Subcutaneous adipose tissue (tissue), 4 donors: ENCODE results near the gene DCTN4. TPM values are rescaled to one million over a fixed set of nuclear protein-coding genes. Genes with fewer than 3 reads are reported as not detected.

Source experiments
- CTCF ChIP-seq: fragments of 450-650 bp; IDR thresholded peaks from one replicate; pipeline ENCODE4 v1.5.1; 2016; ENCODE audit warnings: low read depth, mild to moderate bottlenecking, control low read depth, antibody characterized with exemption, moderate library complexity
- total RNA-seq, 4 donors: library from RNA; depleted of rRNA; stranded (reverse); fragments of >200 nt; gene quantifications; one replicate each; pipeline ENCODE4 v1.1.0, GENCODE V29; 2016

Gene DCTN4
- total RNA-seq, 4 donors from 2014 or later, result 57.3 to 93.9 (median 76.5) TPM

GRCh38 chr5:150763023-150763769, 4.4 kb upstream of the DCTN4 start:
- TF ChIP-seq CTCF, result no peak

GRCh38 chr5:150762211-150762610, 3.4 kb upstream of the DCTN4 start:
- TF ChIP-seq CTCF, result no peak

- no peak for TF ChIP-seq CTCF
Observed at GRCh38 chr5:150759334-150759583, 442 bp upstream of the DCTN4 start.

GRCh38 chr5:150758203-150758530, 650 bp downstream of the DCTN4 start:
- no peak for TF ChIP-seq CTCF

GRCh38 chr5:150757087-150757649, 1.6 kb downstream of the DCTN4 start:
- TF ChIP-seq CTCF, result no peak

GRCh38 chr5:150753863-150754262, 5.0 kb downstream of the DCTN4 start:
- no peak for TF ChIP-seq CTCF

GRCh38 chr5:150753463-150753862, 5.4 kb downstream of the DCTN4 start:
- TF ChIP-seq CTCF, result no peak
